Measurements from ENCODE around the gene EMC10.

The EMC10 gene

DNA sequence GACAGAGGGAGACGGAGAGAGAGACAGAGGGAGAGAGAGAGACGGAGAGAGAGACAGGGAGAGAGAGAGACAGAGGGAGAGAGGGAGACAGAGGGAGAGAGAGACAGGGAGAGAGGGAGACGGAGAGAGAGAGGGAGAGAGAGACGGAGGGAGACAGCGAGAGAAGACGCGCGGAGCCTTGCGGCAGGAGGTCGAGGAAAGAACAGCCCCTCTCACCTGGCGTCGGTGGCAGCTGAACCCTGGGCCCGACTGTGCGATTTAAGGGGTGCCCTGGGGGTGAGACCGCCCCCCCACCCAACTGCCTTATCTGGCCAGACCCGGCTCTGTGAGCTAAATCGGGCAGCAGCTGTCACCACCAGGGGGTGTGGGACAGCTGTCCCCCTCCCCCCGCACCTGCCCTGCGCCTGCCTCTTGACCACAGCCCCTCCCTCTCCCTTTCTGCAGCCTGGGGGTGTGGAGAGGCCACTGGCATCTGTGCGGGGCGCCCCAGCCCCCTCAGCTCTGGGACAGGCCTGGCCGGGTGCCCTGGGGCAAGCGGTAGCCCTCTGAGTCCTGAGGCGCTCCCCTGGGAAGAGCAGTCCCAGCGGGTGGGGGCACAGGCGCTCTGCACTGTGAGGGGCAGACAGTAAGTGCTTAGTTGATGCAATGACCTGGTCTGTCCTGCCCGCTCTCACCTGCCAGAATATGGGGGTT is 23.9 kb downstream of the EMC10 start:
- no peak for DNase-seq

DNA sequence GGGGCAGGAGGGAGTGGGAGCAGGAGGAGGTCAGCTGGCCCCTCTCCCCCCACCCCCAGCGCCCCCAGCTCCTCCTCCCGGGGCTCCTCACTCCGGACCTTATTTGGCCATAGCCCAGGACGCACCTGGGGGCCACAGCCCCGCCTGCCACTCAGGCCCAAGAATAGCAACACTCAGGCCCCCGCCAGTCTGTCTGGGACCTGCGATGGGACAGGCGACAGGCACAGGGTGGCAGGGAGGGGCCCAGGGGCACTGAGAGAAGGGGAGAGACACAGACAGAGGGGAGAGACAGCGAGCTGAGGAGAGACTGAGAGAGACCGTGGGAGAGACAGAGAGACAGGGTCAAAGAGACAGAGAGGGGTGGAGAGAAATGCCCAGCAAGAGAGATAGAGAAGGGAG is 24.4 kb downstream of the EMC10 start:
- DNase-seq: no peak

DNA sequence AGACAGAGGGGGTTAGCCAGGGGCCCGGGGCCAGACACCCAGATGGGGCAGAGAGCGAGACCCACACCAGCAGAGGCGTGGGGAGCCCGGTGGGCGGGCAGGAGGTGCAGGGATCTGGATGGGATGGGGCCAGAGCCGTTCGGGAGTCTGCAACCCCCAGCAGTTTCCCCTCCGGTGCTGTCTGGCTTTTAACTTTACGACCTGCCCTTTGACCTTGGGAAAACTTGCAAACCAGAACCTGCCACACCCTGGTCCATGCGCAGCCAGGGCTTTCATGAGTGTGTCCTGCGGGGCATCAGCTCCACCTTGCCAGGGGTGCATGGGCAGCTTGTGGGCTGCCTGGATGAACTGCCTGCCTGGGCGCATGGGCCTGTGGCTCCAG is 24.9 kb downstream of the EMC10 start:
- no peak for DNase-seq

DNA sequence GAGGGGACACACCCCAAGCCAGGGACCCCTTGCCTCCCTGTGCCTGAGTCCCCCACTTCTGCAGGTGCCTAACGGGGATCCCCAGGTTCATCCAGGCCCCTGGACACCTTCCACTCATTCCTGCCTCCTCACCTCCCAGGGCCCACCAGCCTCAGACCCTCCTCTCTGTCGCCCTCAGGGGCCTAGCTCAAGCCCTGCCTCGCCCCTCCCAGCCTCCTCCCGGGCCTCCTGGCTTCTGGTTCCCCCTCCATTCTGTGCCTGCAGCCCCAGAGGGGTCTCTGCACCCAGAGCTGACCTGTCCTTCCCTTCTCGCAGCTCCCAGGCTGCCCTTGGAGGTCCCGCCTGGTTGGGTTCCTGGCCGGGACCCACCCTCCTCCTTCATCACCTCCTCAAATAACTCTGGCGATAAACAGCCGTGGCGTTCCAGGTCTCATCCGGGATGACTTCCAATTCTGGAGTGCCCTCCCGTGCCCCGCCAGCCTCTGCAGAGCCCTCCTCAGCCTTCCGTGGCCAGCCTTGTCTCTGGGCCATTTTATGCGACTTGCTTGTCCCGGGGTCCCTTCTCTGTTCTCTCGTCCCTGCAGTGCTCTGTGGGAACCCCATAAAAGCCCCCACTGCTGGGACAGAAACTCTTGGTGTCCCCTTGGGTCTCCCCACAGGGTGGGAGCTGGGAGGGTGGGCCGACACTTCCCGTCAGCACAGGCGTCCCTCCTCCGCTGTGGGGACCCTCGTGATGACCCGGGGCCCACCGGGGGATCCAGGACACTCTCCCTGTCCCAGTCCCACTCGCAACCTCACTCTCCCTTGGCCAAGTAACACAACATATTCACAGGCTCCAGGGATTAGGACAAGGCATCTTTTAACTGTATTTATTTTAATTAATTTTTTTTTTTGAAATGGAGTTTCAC is 25.5 kb downstream of the EMC10 start:
- no peak for DNase-seq

DNA sequence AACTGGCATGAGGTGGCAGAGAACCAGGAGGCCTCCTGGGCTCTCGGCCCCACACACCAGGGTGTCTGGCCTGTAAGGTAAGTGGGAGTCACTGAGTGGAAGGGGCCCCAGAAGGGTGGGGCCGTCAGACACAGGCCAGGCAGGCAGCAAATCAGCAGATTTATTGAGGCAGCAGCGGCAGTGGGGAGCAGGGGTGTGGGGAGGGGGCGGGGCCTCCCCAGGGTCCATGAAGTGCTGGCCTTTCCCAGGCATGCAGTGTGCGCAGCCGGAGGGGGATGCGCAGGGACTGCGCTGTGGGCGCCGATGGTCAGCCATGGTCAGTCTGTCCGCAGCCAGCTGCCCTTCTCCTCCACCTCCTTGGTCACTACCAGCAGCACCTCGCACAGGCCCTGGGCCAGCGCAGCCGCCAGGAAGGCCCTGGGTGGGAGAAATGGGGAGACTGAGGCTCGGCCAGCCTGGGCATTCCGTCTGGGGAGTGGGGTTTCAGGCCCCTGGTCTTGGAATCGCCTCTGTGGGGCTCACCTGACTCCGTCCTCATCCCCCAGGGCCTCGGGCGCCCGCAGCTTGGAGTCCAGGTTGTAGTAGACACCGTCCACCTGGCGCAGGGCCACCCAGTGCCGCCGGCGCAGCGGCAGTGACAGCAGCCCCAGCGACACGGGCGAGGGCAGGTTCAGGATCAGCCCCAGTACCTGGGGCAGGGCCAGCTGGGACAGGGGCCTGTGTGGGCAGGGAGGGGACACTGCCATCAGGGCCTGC is 29.7 kb downstream of the EMC10 start:
- DNase-seq: no peak

DNA sequence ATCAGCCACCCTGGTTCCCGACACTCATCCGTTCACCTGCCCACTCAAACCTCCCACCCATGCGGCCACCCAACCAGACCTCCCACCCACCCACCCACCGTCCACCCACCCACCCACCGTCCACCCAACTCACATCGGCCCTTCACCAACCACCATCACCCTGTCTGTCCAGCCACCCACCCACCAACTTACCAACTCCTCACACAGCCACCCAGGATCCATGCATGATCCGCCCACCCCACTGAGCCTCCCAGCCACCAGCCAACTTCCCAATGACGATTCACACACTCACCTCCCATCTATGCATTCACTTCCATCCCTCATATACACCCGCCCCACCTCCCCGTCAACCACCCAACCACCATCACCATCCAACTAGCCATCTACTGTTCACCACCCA is 30.4 kb downstream of the EMC10 start:
- no peak for DNase-seq

DNA sequence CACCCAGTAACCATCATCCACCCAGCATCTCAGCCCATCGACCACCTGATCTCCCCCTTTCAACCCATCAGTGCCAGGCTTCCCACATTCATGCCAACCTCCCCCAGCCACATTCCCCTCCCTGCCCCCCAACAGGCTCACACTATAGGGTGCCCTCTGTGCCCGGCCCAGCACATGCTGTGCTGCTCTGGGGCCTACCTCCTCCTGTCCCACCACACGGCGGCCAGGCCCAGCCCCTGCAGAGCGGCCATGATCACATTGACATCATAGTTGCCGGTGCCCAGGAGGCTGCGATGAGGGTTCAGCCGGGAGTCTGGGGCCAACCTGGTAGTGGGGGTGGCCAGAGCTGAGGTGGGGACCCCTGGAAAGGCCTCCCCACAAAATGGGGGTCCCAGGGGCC is 31.1 kb downstream of the EMC10 start:
- DNase-seq: no peak

DNA sequence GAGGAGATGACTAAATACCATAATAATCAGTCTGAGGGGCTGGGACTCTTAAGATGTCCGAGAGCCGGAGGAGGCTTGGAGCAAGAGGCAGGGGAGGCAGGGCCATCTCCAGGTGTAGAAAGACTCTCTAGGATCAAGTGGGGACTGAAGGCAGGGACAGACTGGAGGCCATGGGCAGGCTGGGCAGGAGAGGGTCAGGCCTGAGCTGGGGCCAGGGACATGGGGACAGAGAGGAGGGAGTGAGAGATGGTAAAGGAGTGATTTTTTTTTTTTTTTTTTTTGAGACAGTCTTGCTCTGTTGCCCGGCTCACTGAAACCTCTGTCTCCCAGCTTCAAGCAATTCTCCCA is 32.5 kb downstream of the EMC10 start:
- no peak for DNase-seq

DNA sequence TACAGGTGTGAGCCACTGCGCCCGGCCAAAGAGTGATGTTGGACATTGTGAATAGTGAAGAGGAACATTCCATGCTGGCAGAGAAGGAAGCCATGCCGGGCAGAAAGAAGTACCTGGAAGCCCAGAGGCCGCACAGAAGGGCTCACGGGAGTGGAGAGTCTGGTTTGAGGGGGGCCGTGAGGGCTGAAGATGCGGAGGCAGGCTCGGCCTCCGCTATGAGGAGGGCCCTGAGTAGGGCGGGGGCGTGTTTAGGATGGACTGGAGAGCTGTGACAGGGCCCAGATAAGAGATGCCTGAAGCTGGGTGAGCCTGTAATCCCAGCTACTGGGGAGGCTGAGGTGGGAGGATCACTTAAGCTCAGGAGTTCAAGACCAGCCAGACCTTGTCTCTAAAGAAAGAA is 33.1 kb downstream of the EMC10 start:
- DNase-seq: no peak

DNA sequence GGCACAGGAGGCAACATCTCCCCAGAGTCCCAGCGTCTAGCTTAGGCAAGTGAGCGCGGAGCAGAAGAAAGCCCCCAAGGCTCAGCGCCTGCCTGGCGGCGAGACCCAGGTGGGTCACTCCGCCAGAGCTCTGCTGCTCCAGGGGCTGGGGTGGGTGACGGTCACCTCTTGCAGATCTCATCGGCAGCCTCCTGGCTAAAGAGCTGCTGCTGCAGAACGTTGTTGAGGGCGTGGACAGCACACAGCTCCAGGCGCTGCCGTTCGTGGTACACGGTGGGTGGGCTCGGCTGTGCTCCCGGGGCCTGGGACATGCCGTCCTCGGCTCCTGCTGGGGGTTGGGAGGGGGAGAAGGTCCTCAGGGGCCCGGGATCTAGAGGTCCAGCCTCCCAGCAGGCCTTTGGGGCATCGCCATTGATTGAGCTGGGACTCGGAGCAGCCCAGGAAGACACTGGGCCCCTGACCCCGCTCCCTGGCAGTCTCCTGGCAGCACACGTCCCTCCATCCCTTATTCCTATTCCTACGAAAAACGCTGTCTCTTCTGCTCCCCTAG is 33.9 kb downstream of the EMC10 start:
- DNase-seq: no peak

DNA sequence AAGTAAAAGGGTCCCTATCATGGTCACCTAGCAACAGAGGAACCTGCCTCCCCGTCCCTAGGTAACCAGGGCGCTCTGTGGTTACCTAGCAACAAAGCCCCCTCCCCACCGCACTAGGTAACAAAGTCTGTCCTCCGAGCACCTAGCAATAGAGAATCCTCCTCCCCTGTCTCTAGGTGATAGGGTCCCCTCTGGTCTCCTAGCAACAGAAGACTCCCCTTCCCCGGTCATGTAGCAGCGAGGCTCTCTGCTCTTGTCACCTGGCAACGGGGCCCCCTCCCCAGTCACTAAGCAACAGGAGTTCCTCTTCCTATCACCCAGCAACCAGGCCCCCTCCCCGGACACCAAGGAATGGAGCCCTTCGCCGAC is 34.4 kb downstream of the EMC10 start:
- no peak for DNase-seq

DNA sequence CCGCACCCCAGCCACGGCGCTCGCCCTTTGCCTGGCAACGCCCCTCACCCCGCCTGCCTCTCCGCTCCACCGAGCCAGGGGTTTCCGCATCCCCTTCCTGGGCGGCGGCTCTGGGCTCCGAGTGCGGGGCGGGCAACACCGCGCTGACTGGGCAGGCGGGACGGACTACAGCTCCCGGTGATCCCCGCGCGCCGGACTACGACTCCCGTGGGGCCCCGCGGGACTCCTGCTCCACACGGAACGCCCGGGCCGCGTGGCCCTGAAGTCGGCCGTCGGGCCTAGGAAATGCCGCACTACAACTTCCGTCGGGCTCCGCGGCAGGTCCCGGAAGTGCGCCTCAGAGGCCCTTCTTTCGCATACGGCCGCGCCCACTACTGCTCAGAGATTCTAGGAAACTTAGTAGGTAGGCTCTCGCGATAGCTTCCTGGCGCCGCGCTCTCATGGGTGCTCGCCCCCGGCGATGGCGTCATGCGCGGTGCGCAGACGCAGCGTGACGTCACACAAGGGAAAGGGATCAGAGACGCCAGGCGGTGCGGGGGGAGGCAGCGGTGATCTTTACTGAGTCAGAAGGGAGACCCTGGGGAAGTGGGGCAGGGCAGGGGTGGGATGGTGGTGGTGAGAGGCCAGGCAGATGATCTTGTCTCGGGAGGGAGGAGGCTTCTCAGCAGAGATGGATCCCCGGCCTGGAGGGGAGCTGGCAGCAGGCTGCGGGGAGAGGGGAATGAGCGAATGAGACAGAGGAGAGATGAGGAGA is 34.9 kb downstream of the EMC10 start, which contains the start of gene JOSD2:
TSS of gene JOSD2 (minus strand) at position 123 of the 754 bp plus-strand sequence. CDS start 760 bp downstream, outside the sequence.
- DNase-seq: peak; percentile 97

DNA sequence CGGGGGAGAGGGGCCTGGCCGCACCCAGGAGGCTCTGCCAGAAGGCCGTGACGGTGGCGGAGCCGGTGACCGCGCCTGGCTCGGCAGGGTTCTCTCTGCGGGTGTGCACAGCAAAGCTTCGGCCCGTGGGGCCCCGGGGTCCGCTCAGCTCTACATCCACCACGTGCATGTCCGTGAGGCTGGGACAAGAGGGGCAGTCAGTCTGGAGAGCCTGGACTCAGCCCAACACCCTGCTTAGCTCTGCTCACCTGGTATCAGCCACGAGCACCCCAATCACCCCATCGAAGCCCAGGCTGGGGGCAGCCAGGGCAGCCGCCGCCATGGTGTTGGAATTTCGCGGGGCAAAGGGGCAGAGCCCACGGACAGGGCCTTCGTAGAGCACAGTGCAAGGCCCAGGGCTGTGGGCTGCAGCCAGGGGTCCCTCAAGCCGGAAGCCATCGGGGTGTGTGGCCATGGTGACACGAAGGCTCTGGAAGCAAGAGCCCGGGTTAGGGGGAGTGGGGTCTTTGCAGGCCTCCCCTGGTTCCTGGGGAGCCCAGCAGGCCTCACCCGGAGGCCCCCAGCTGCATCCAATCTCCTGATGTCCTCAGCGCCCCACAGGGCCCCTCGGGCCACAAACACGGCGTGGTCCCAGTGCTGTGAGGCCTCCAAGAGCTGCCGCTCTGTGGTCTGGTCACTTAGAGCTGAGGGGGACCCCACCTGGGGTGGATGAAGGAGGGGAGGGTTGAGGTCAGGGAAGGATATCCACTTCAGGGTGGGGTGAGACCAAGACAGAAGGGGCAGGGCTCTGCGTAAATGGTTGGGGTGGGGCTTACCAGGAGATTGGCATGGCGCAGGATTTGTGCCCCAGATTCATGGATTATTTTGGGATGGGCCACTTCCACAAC is 36.0 kb downstream of the EMC10 start:
- no peak for DNase-seq

DNA sequence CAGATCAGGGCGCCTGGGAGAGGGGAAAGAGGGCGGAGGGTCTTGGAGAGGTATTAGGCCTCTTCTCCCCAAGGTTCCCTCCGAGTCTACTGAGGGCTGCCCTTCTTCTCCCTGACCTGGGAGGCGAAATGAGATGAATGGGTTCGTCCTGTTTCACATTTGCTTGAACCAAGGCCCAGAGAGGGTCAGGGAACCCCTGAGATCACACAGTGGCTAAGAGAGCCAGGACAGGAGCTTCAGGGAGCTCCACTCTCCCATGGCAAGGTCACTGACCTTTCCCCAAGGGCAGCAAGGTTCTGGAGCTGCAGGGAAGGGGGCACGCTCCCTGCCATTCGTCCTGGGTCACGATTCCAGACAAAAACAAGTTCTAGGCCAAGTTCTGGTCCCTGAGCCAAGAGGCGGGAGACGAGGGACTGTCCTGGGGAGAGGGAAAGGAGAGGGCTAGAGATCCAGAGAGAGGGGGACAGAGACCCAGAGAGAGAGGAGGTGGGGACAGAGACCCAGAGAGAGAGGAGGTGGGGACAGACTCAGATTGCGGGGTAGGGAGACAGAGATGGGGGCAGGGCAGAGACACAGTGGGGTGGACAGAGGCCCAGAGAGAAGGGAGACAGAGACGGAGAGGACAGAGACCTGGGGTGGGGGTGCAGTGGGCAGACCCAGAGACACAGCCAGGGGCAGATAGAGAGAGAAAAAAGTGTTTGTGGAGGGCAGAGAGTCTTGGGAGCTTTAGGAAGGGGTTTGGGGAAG is 36.9 kb downstream of the EMC10 start:
- no peak for DNase-seq

DNA sequence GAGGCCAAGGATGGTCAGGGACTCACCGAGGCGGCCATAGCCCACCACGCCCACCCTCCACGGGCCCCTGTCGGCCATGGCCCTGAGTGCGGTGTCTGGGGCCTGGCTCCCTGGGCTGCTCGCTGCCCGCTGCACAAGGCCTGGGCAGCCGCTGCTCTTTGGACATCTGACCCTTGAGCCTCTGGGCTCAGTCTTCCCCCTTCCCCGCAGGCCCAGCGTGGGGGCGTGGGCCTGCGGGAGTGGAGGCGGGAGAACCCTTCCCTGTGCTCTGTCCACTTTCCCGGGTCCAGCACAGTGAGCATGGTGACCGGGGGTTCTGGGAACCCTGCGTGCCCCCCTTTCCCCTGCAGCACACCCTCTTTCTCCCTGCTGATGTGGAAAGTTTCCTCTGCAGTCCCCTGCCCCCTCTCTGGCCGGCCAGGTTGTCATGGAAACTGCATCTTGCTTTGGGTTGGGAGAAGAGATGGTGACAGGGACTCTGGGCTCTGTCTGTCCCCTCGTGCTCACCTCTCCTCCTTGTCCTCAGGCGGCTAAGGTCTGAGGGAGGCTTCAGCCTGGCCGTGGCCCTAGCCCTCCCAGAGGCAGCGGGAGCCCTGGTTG is 37.5 kb downstream of the EMC10 start, which contains the start of gene ASPDH:
TSS of gene ASPDH (minus strand) at position 168 of the 600 bp plus-strand sequence. CDS start at position 78, 90 bp downstream.
- DNase-seq: no peak

DNA sequence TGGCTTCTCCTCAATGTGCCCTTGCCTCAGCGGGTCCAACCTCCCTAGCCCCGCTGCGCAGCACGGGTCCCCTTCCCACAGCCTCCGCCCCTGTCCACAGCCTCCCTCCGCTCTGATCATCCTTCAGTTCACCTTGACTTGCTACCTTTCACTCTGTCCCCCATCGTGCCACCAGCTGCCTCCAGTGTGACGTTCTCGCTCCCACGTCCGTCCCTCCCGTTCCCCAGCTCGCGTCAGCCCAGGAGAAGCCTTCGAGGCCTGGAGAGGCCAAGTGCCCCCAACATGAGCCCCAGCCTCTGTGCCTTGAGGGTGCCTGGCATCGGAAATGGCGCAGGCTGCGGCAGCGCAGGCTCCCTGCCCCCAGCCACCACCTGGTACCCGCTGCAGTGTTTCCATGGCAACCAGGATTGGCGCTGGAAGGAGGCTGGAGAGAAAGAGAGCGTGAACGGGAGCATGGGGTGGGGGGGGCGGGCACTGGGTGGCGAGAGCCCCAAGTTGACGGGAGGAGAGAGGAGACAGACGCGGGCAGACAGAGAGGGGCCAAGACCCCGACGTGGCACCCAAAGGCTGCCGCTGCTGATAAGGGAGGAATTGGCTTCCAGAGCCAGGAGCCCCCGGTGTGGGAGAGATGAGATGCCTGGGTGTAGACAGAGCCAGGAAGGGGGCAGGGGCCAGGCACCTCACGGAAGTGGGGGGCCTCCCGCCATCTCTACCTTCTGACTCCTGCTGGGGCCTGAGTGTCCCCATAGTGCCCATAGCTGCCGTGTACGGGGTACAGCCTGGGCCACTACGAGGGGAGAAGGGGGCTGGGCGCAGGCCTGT is 38.2 kb downstream of the EMC10 start:
- DNase-seq: no peak

DNA sequence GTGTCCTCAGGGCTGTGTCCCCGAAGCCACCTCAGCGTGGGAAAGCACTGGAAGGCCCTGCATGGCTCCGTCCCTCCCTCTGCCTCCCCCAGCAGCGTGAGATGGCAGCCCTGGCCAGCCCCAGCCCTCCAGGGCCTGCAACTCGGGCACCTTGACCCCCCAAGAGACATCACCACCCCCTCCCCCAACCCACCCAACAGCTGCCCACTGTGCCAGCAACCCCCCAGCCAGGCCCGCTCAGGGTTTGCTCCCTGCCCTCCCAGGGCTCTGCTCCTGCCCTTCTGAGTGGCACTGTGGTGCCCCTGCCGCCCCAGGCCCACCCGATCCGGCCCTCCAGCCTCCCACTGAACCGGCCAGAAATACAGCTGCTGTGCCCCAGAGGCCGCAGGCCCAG is 38.9 kb downstream of the EMC10 start:
- no peak for DNase-seq

DNA sequence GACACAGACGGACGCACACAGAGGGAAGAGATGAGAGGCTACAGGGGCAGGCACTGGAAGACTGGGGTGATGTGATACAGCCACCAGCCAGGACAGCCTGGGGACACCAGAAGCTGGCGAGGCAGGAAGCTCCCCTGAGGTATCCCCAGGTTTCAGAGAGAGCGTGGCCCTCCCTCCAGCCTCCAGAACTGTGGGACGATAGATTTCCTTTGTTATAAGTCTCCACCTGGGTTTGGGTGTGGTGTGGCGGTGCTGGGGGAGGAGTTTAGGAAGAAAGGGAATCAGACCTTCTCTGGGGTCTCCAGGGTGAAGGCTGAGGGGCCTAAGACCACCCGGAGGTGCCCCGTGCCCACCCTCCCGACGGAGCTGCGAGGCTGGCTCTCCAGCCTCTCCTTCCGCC is 40.1 kb downstream of the EMC10 start:
- no peak for DNase-seq

DNA sequence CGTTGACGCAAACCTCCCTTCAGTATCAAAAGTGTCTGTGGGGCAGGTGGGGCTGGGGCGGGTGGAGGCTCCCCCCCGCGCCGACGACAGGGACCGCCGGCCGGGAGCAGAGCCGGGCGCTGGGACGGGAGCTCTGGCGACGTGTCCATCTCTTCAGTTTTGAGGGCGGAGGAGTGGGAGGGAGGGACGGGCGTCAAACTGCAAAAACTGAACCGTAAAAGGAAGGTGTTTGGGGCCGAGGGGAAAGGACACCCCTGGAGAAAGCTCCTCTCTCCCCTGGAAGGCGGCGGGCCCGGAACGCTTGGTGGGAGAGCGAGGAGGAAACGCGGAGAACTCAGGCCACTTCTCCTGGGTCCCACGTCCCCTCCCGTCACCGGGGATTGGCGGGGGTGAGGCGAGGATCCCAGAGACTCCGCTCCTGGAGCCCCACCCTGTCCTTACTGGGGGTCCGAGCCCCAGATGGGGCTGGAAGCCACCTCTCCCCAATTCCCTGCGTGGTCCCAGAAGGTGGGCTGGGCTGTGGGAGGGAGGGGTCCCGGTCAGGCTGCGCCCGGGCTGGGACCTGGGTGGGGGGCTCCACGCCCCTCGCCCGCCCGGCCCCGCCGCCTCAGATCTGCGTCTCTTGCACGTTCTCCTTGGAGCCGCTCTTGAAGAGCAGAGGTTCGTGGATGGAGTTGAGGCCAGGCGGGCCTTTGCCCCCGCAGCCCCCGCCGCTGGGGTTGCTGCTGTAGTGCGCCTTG is 40.8 kb downstream of the EMC10 start:
- DNase-seq: no peak

Data from stimulated activated CD8-positive, alpha-beta memory T cell treated with anti-CD3 and anti-CD28 coated beads, Interleukin-4, amount 100 ng/mL, for 48 hours (primary cell).